HEK293 (cell line): ENCODE data around the gene BID.

Experiments
- CTCF ChIA-PET: fragments of 350-600 bp; formaldehyde crosslinking; extraction: SDS; loops from one replicate; lab custom pipeline; 2021; ENCODE audit warnings: antibody characterized with exemption; lab: Yijun Ruan, JAX
- POLR2A ChIA-PET: fragments of 300-600 bp; formaldehyde crosslinking; extraction: SDS; loops from one replicate; lab custom pipeline; 2020; ENCODE audit warnings: antibody characterized with exemption, inconsistent platforms; lab: Yijun Ruan, JAX
- H3K27ac ChIP-seq: fragments of 200-500 bp; sonication (Bioruptor generic); 2 replicates; pipeline ENCODE4 v1.5.1; 2014; ENCODE audit warnings: low read depth, low read length, control low read depth, inconsistent platforms; ENCODE audit errors: extremely low read depth
- H3K36me3 ChIP-seq, 2 experiments: fragments of 200-500 bp in 1 of 2; sonication (Bioruptor generic) in 1 of 2; 1 replicate in 1 of 2; 2 replicates in 1 of 2; pipeline ENCODE4 v1.5.1; 2014 to 2017; ENCODE audit warnings: inconsistent platforms in 2 of 2, low read length in 2 of 2; ENCODE audit not compliant: control insufficient read depth in 2 of 2, insufficient read depth in 1 of 2
- H3K4me1 ChIP-seq: fragments of 200-500 bp; sonication (Bioruptor generic); 2 replicates; pipeline ENCODE4 v1.5.1; 2014; ENCODE audit warnings: mild to moderate bottlenecking, low read length, inconsistent platforms; ENCODE audit not compliant: control insufficient read depth, insufficient read depth
- H3K4me3 ChIP-seq: 2 replicates; pipeline ENCODE4 v1.5.1; 2011; ENCODE audit warnings: low read depth, mild to moderate bottlenecking, control low read depth, low read length, moderate library complexity
- H3K9me3 ChIP-seq: fragments of 200-500 bp; sonication (Bioruptor generic); 2 replicates; pipeline ENCODE4 v1.5.1; 2014; ENCODE audit warnings: low read depth, low read length, inconsistent platforms; ENCODE audit not compliant: control insufficient read depth, insufficient read depth
- AEBP2 ChIP-seq: fragments of 450-650 bp; formaldehyde crosslinking; IDR thresholded peaks from 2 replicates; pipeline ENCODE4 v1.5.1; 2016; ENCODE audit warnings: missing biosample characterization, missing genetic modification characterization, borderline replicate concordance
- BCL11B ChIP-seq: fragments of 450-650 bp; formaldehyde crosslinking; IDR thresholded peaks from 2 replicates; pipeline ENCODE4 v1.5.1; 2016; ENCODE audit warnings: low read depth, missing biosample characterization, missing genetic modification characterization
- GLI4 ChIP-seq: fragments of 450-650 bp; formaldehyde crosslinking; IDR thresholded peaks from 2 replicates; pipeline ENCODE4 v1.5.1; 2016; ENCODE audit warnings: missing biosample characterization, missing genetic modification characterization
- GLIS1 ChIP-seq: fragments of 450-650 bp; formaldehyde crosslinking; IDR thresholded peaks from 2 replicates; pipeline ENCODE4 v1.5.1; 2016; ENCODE audit warnings: missing biosample characterization, missing genetic modification characterization
- HIC1 ChIP-seq: fragments of 450-650 bp; formaldehyde crosslinking; IDR thresholded peaks from 2 replicates; pipeline ENCODE4 v1.5.1; 2016; ENCODE audit warnings: missing biosample characterization, missing genetic modification characterization
- OSR2 ChIP-seq: fragments of 450-650 bp; formaldehyde crosslinking; IDR thresholded peaks from 2 replicates; pipeline ENCODE4 v1.5.1; 2016; ENCODE audit warnings: missing biosample characterization, missing genetic modification characterization
- PBX3 ChIP-seq: sonication (generic); formaldehyde crosslinking; IDR thresholded peaks from 2 replicates; pipeline ENCODE4 v1.8.1; 2022; ENCODE audit warnings: mild to moderate bottlenecking, moderate library complexity, missing genetic modification reagents
- REST ChIP-seq: fragments of 450-650 bp; formaldehyde crosslinking; IDR thresholded peaks from 2 replicates; pipeline ENCODE4 v1.5.1; 2016; ENCODE audit warnings: missing biosample characterization, missing genetic modification characterization
- SALL2 ChIP-seq: fragments of 450-650 bp; formaldehyde crosslinking; IDR thresholded peaks from 2 replicates; pipeline ENCODE4 v1.5.0; 2017; ENCODE audit warnings: missing biosample characterization, mild to moderate bottlenecking, missing genetic modification characterization, borderline replicate concordance
- SP3 ChIP-seq: fragments of 450-650 bp; formaldehyde crosslinking; IDR thresholded peaks from 2 replicates; pipeline ENCODE4 v1.5.1; 2016; ENCODE audit warnings: missing biosample characterization, missing genetic modification characterization
- ZNF112 ChIP-seq: fragments of 450-650 bp; formaldehyde crosslinking; IDR thresholded peaks from 2 replicates; pipeline ENCODE4 v1.5.0; 2017; ENCODE audit warnings: missing biosample characterization, missing genetic modification characterization
- ZNF133 ChIP-seq: fragments of 450-650 bp; formaldehyde crosslinking; IDR thresholded peaks from 2 replicates; pipeline ENCODE4 v1.5.1; 2016; ENCODE audit warnings: missing biosample characterization, missing genetic modification characterization
- ZNF148 ChIP-seq: fragments of 450-650 bp; formaldehyde crosslinking; IDR thresholded peaks from 2 replicates; pipeline ENCODE4 v1.5.0; 2017; ENCODE audit warnings: missing biosample characterization, missing genetic modification characterization, borderline replicate concordance
- ZNF169 ChIP-seq: fragments of 450-650 bp; formaldehyde crosslinking; IDR thresholded peaks from 2 replicates; pipeline ENCODE4 v1.5.1; 2016; ENCODE audit warnings: missing biosample characterization, missing genetic modification characterization
- ZNF184 ChIP-seq: fragments of 450-650 bp; IDR thresholded peaks from 2 replicates; pipeline ENCODE4 v1.5.1; 2018; ENCODE audit warnings: missing biosample characterization, mild to moderate bottlenecking, missing genetic modification characterization
- ZNF248 ChIP-seq: fragments of 450-650 bp; formaldehyde crosslinking; IDR thresholded peaks from 2 replicates; pipeline ENCODE4 v1.5.1; 2017; ENCODE audit warnings: missing biosample characterization, missing genetic modification characterization
- ZNF341 ChIP-seq: fragments of 450-650 bp; formaldehyde crosslinking; IDR thresholded peaks from 2 replicates; pipeline ENCODE4; 2016; ENCODE audit warnings: low read depth, missing biosample characterization, missing genetic modification characterization
- ZNF394 ChIP-seq: fragments of 450-650 bp; formaldehyde crosslinking; IDR thresholded peaks from 2 replicates; pipeline ENCODE4 v1.5.1; 2016; ENCODE audit warnings: missing biosample characterization, missing genetic modification characterization, mild to moderate bottlenecking, moderate library complexity, borderline replicate concordance
- ZNF510 ChIP-seq: fragments of 450-650 bp; formaldehyde crosslinking; IDR thresholded peaks from 2 replicates; pipeline ENCODE4 v1.5.1; 2018; ENCODE audit warnings: mild to moderate bottlenecking, missing genetic modification characterization, missing biosample characterization; ENCODE audit not compliant: insufficient replicate concordance
- ZNF596 ChIP-seq: fragments of 450-650 bp; IDR thresholded peaks from 2 replicates; pipeline ENCODE4 v1.5.0; 2018; ENCODE audit warnings: missing biosample characterization, mild to moderate bottlenecking, missing genetic modification characterization, moderate library complexity
- ZNF654 ChIP-seq: fragments of 450-650 bp; formaldehyde crosslinking; IDR thresholded peaks from 2 replicates; pipeline ENCODE4 v1.5.1; 2016; ENCODE audit warnings: low read depth, missing biosample characterization, missing genetic modification characterization
- ZNF777 ChIP-seq: fragments of 450-650 bp; formaldehyde crosslinking; IDR thresholded peaks from 2 replicates; pipeline ENCODE4 v1.5.1; 2017; ENCODE audit warnings: missing biosample characterization, missing genetic modification characterization, borderline replicate concordance
- ZNF785 ChIP-seq: fragments of 450-650 bp; formaldehyde crosslinking; IDR thresholded peaks from 2 replicates; pipeline ENCODE4 v1.5.1; 2016; ENCODE audit warnings: missing biosample characterization, missing genetic modification characterization
- ZSCAN5A ChIP-seq: fragments of 450-650 bp; formaldehyde crosslinking; IDR thresholded peaks from 2 replicates; pipeline ENCODE4 v1.5.1; 2016; ENCODE audit warnings: missing biosample characterization, missing genetic modification characterization

BID gene

GRCh38 chr22:17792854-17793434 lies 18.7 kb upstream of the BID start (continued):
- no peak for TF ChIP-seq HIC1 (tag by site-specific recombination)
- TF ChIP-seq ZNF112 (tag by site-specific recombination): no peak
- no peak for TF ChIP-seq ZNF341 (tag by site-specific recombination)
- TF ChIP-seq ZNF654 (tag by site-specific recombination): no peak

GRCh38 chr22:17792299-17792698 lies 18.0 kb upstream of the BID start:
- Histone ChIP-seq H3K36me3 (peaks cover 0 to 31% of the 10 kb centered on the region in 2 experiments; a peak in 1 of 3 replicates), H3K27ac (no peak overlapping the region), H3K9me3 (no peaks in the 10 kb centered on the region), H3K4me1 (no peaks in the 10 kb centered on the region), H3K4me3 (no peak overlapping the region)
- ChIA-PET POLR2A (no interaction called here), CTCF (interaction anchor here (0.6 to 1.8 kb wide), 2 partner anchors 268 to 285 kb away, joined by 6 read pairs; partner anchors contain the start of gene PEX26)
- TF ChIP-seq OSR2 (tag by site-specific recombination): no peak
- TF ChIP-seq GLI4 (tag by site-specific recombination): no peak
- TF ChIP-seq REST (tag by site-specific recombination): no peak
- TF ChIP-seq AEBP2: no peak
- TF ChIP-seq PBX3 (CRISPR knock-in tag): no peak
- no peak for TF ChIP-seq ZNF169 (tag by site-specific recombination)
- TF ChIP-seq ZNF777 (tag by site-specific recombination): no peak
- no peak for TF ChIP-seq GLIS1 (tag by site-specific recombination)
- TF ChIP-seq ZNF596 (tag by site-specific recombination): no peak
- no peak for TF ChIP-seq ZNF184 (tag by site-specific recombination)
- TF ChIP-seq SALL2 (tag by site-specific recombination): no peak
- TF ChIP-seq ZNF785 (tag by site-specific recombination): no peak
- TF ChIP-seq ZNF133 (tag by site-specific recombination): no peak
- TF ChIP-seq ZNF510 (tag by site-specific recombination): no peak
- no peak for TF ChIP-seq ZSCAN5A
- TF ChIP-seq ZNF394 (tag by site-specific recombination): no peak
- TF ChIP-seq SP3 (tag by site-specific recombination): no peak
- TF ChIP-seq ZNF148 (tag by site-specific recombination): no peak
- TF ChIP-seq BCL11B: no peak
- no peak for TF ChIP-seq ZNF248 (tag by site-specific recombination)
